ENCODE data around the gene NEK4. TPM values are rescaled to one million over a fixed set of nuclear protein-coding genes. Genes with fewer than 3 reads are reported as not detected.

Gene NEK4
- total and polyA plus RNA-seq, 4 donors, result 5.4 to 28.7 (median 15.4) TPM

GRCh38 chr3:52688266-52688665, 82.5 kb downstream of the NEK4 start:
- no peak overlapping the region for H3K4me3 ChIP-seq (ENCODE audit: low read depth in 1 of 3, low read length in 3 of 3)
- TF ChIP-seq CTCF (IDR thresholded peaks at IDR 0.05; ENCODE audit: low read depth, low read length, missing input control), result no peak
- peak; percentile 19 to 29 for TF ChIP-seq HNF4A (conservative IDR thresholded peaks at IDR 0.05)
- TF ChIP-seq RXRA (IDR thresholded peaks at IDR 0.05), result peak in 1 of 2 donors; percentile 24
- TF ChIP-seq YY1 (IDR thresholded peaks at IDR 0.05), result no peak
- peak; percentile 17 for TF ChIP-seq SP1 (IDR thresholded peaks at IDR 0.05)
- TF ChIP-seq RAD21 (IDR thresholded peaks at IDR 0.05), result no peak
- TF ChIP-seq FOXA2 (IDR thresholded peaks at IDR 0.05), result no peak
- 49% methylated on average over 6 of the region's 6 CpGs for WGBS
- no peaks in the 10 kb centered on the region for H3K27me3 ChIP-seq (ENCODE audit: control insufficient read depth in 4 of 4, insufficient read depth in 4 of 4, low read length in 3 of 4)
- H3K9ac ChIP-seq (ENCODE audit: low read depth in 1 of 2, low read length in 2 of 2), result no peak overlapping the region
- no peaks in the 10 kb centered on the region for H3K9me3 ChIP-seq (ENCODE audit: control insufficient read depth in 4 of 4, low read length in 3 of 4)
- peaks cover 13 to 53% (median 51%) of the 10 kb centered on the region in 4 donors for H3K36me3 ChIP-seq (ENCODE audit: control insufficient read depth in 4 of 4, insufficient read depth in 3 of 4, low read depth in 1 of 4, low read length in 3 of 4)
- no peak overlapping the region for H3K27ac ChIP-seq (ENCODE audit: low read depth in 1 of 2, low read length in 2 of 2)
- H3K4me1 ChIP-seq (ENCODE audit: control insufficient read depth in 4 of 4, insufficient read depth in 4 of 4, low read length in 3 of 4), result peaks cover 6 to 24% (median 21%) of the 10 kb centered on the region in 4 donors
- no peak for DNase-seq (ENCODE audit: low spot score)

- peak; percentile 89 for DNase-seq (ENCODE audit: low spot score)
- under 1% methylated on average over 82 of the region's 82 CpGs for WGBS
- peak within 1 kb of the TSS; percentile 71 to 99 (median 97) for H3K4me3 ChIP-seq (ENCODE audit: low read depth in 1 of 3, low read length in 3 of 3)
- peaks cover 8 to 38% (median 35%) of the 10 kb centered on the region in 4 donors for H3K36me3 ChIP-seq (ENCODE audit: control insufficient read depth in 4 of 4, insufficient read depth in 3 of 4, low read depth in 1 of 4, low read length in 3 of 4)
- TF ChIP-seq NR2F2 (IDR thresholded peaks at IDR 0.05) (no peak), MAX (IDR thresholded peaks at IDR 0.05) (peak; percentile 98), REST (IDR thresholded peaks at IDR 0.05) (peak; percentile 81), ZBTB33 (IDR thresholded peaks at IDR 0.05) (peak; percentile 36), HNF4G (IDR thresholded peaks at IDR 0.05) (no peak), RXRA (IDR thresholded peaks at IDR 0.05) (peak; percentile 9 to 28), FOXA2 (IDR thresholded peaks at IDR 0.05) (no peak), RAD21 (IDR thresholded peaks at IDR 0.05) (no peak), SP1 (IDR thresholded peaks at IDR 0.05) (peak; percentile 35), YY1 (IDR thresholded peaks at IDR 0.05) (peak; percentile 59), CTCF (IDR thresholded peaks at IDR 0.05; ENCODE audit: low read depth, low read length, missing input control) (no peak), TAF1 (conservative IDR thresholded peaks at IDR 0.05) (peak; percentile 69), JUND (IDR thresholded peaks at IDR 0.05) (no peak), GABPA (IDR thresholded peaks at IDR 0.05 in 1 of 2, conservative IDR thresholded peaks at IDR 0.05 in 1 of 2) (peak in 1 of 2 donors; percentile 44), HNF4A (conservative IDR thresholded peaks at IDR 0.05) (no peak), ATF3 (IDR thresholded peaks at IDR 0.05) (no peak), EGR1 (IDR thresholded peaks at IDR 0.05; ENCODE audit: low read depth in 2 of 2) (no peak), FOXA1 (IDR thresholded peaks at IDR 0.05) (no peak)
- H3K4me1 ChIP-seq (ENCODE audit: control insufficient read depth in 4 of 4, insufficient read depth in 4 of 4, low read length in 3 of 4), result peaks cover 11 to 41% (median 39%) of the 10 kb centered on the region in 4 donors
- H3K27me3 ChIP-seq (ENCODE audit: control insufficient read depth in 4 of 4, insufficient read depth in 4 of 4, low read length in 3 of 4), result no peaks in the 10 kb centered on the region
- H3K9me3 ChIP-seq (ENCODE audit: control insufficient read depth in 4 of 4, low read length in 3 of 4), result no peaks in the 10 kb centered on the region
- H3K9ac ChIP-seq (ENCODE audit: low read depth in 1 of 2, low read length in 2 of 2), result peak within 1 kb of the TSS; percentile 97 to 99
- peak within 1 kb of the TSS; percentile 91 to 98 for H3K27ac ChIP-seq (ENCODE audit: low read depth in 1 of 2, low read length in 2 of 2)
These were observed 84.7 kb downstream of the NEK4 start, which contains the start of the genes GNL3 and PBRM1 for GRCh38 chr3:52685709-52686691. Gene GNL3, plus strand, starts transcription at chr3:52686032. Its CDS starts 61 bp downstream, at chr3:52686093. Gene PBRM1, minus strand, starts transcription at chr3:52685913.
